Effector memory CD4-positive, alpha-beta T cell (primary cell): ENCODE data around the gene CBX7.

Experiments
- DNase-seq, 3 donors: peaks; one replicate each; pipeline ENCODE4 v3.0.0-alpha.2; 2020
- H3K27ac ChIP-seq: 2 replicates; pipeline ENCODE4 v1.7.0; 2013; ENCODE audit warnings: mild to moderate bottlenecking, low read length, moderate library complexity; ENCODE audit not compliant: insufficient read depth, poor library complexity, severe bottlenecking
- H3K27me3 ChIP-seq: replicated peaks from 2 replicates; pipeline ENCODE4 v1.7.0; 2013; ENCODE audit warnings: mild to moderate bottlenecking, low read length; ENCODE audit not compliant: insufficient read depth, control insufficient read depth, poor library complexity, severe bottlenecking
- H3K36me3 ChIP-seq: 2 replicates; pipeline ENCODE4 v1.7.0; 2013; ENCODE audit warnings: mild to moderate bottlenecking, low read length, moderate library complexity; ENCODE audit not compliant: control insufficient read depth, insufficient read depth
- H3K4me1 ChIP-seq: 2 replicates; pipeline ENCODE4 v1.7.0; 2013; ENCODE audit warnings: low read length, mild to moderate bottlenecking; ENCODE audit not compliant: control insufficient read depth, insufficient read depth, poor library complexity, severe bottlenecking
- H3K4me3 ChIP-seq: 2 replicates; pipeline ENCODE4 v1.7.0; 2013; ENCODE audit warnings: low read length, low read depth, mild to moderate bottlenecking; ENCODE audit not compliant: insufficient read depth, poor library complexity, severe bottlenecking
- H3K9me3 ChIP-seq: 2 replicates; pipeline ENCODE4 v1.7.0; 2013; ENCODE audit warnings: mild to moderate bottlenecking, low read length, moderate library complexity; ENCODE audit not compliant: control insufficient read depth

CBX7 gene

DNA sequence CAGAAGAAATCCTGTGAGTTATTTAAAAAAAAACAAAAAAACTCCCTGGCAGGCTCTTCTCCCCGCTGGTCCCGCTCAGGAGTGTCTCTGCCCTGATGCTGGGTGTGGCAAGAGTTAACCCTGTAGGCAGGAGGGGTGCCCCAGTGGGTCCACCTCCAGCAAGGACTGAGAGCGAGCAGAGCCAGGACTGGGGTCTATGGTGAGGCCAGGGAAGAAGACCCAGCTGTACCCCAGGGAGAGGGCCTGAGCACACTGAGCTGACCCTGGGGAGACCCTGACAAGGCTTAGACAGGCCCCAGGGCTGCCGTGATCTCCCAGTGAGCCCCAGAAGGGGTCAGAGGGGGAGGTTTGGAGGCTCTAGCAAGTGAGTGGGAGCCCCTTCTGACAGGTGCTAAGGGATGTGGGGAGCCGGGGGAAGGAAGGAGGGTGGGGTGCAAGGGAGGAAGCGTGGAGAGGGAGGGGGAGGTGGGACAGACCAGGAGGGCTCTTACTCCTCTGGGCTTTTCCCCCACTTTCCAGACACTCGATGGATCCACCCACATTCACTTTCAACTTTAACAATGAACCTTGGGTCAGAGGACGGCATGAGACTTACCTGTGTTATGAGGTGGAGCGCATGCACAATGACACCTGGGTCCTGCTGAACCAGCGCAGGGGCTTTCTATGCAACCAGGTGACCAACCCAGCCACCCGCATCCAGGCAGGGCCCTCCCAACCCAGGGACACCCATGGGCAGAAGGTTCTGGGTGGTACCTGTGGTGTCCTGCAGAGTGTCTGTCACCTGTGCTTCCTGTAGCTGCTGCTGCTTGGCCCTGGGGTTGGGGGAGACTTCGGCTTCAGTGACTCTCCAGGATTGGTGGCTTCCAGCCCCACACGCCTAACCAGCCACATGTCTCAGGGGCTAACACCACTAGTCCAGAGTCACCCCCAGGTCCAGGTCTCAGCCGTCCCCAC lies 69.0 kb downstream of the CBX7 start:
- Histone ChIP-seq H3K9me3 (no peaks in the 10 kb centered on the region), H3K36me3 (peaks cover 28% of the 10 kb centered on the region), H3K4me3 (no peak overlapping the region), H3K27me3 (no peaks in the 10 kb centered on the region), H3K27ac (peak overlapping the region; percentile 42), H3K4me1 (peaks cover 25% of the 10 kb centered on the region)
- DNase-seq = no peak

GRCh38 chr22:39081598-39081997 lies 70.9 kb downstream of the CBX7 start:
- Histone ChIP-seq H3K9me3 (no peaks in the 10 kb centered on the region), H3K4me3 (no peak overlapping the region), H3K4me1 (peaks cover 28% of the 10 kb centered on the region), H3K36me3 (peaks cover 28% of the 10 kb centered on the region), H3K27me3 (no peaks in the 10 kb centered on the region), H3K27ac (no peak overlapping the region)
- no peak for DNase-seq

DNA sequence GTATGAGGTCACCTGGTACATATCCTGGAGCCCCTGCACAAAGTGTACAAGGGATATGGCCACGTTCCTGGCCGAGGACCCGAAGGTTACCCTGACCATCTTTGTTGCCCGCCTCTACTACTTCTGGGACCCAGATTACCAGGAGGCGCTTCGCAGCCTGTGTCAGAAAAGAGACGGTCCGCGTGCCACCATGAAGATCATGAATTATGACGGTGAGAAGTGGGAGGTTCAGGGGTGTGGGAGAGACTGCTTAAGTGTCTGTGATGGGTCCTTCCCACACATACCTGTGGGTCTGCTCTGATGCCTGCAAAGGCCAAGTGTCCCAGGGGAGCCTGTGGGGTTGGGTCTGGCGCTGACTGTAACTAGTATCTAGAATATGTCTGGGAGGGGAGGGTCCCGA lies 71.5 kb downstream of the CBX7 start:
- no peak overlapping the region for H3K27ac ChIP-seq
- H3K36me3 ChIP-seq = peaks cover 28% of the 10 kb centered on the region
- no peak for DNase-seq
- H3K4me3 ChIP-seq = no peak overlapping the region
- no peaks in the 10 kb centered on the region for H3K9me3 ChIP-seq
- no peaks in the 10 kb centered on the region for H3K27me3 ChIP-seq
- peaks cover 28% of the 10 kb centered on the region for H3K4me1 ChIP-seq
